Measurements from ENCODE around the gene SLC35A3.

SLC35A3 gene

DNA sequence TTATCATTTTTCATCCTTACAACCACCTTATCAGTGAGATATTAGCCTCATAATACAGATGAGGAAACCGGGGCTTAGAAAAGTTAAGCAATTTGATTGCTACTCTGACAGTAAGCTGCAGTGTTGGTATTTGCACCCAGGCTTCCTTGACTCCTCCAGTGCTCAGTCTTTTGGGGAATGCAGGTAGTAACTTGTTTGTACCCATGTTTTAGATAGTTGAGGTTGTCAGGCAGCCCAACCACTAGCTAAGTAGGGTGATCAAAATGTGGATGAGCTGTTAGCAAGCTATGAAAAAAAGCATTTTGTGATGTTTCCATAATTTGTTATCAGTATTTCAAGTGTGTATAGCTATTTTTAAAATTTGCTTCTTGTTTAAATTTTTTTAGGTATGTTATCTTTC lies 82.1 kb downstream of the SLC35A3 start:
- CTCF ChIA-PET: interaction anchor here (0.6 to 0.7 kb wide), 2 partner anchors 16 to 1996 kb away, joined by 3 to 4 read pairs; no protein-coding TSS in a partner anchor
- TF ChIP-seq GLIS2 (tag by site-specific recombination; IDR thresholded peaks at IDR 0.05) (no peak), ZNF596 (tag by site-specific recombination; IDR thresholded peaks at IDR 0.05) (no peak)
- TF ChIP-seq, protein P1, sequence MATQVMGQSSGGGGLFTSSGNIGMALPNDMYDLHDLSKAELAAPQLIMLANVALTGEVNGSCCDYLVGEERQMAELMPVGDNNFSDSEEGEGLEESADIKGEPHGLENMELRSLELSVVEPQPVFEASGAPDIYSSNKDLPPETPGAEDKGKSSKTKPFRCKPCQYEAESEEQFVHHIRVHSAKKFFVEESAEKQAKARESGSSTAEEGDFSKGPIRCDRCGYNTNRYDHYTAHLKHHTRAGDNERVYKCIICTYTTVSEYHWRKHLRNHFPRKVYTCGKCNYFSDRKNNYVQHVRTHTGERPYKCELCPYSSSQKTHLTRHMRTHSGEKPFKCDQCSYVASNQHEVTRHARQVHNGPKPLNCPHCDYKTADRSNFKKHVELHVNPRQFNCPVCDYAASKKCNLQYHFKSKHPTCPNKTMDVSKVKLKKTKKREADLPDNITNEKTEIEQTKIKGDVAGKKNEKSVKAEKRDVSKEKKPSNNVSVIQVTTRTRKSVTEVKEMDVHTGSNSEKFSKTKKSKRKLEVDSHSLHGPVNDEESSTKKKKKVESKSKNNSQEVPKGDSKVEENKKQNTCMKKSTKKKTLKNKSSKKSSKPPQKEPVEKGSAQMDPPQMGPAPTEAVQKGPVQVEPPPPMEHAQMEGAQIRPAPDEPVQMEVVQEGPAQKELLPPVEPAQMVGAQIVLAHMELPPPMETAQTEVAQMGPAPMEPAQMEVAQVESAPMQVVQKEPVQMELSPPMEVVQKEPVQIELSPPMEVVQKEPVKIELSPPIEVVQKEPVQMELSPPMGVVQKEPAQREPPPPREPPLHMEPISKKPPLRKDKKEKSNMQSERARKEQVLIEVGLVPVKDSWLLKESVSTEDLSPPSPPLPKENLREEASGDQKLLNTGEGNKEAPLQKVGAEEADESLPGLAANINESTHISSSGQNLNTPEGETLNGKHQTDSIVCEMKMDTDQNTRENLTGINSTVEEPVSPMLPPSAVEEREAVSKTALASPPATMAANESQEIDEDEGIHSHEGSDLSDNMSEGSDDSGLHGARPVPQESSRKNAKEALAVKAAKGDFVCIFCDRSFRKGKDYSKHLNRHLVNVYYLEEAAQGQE (tag by site-specific recombination; IDR thresholded peaks at IDR 0.05): no peak
- TF ChIP-seq, protein P2, sequence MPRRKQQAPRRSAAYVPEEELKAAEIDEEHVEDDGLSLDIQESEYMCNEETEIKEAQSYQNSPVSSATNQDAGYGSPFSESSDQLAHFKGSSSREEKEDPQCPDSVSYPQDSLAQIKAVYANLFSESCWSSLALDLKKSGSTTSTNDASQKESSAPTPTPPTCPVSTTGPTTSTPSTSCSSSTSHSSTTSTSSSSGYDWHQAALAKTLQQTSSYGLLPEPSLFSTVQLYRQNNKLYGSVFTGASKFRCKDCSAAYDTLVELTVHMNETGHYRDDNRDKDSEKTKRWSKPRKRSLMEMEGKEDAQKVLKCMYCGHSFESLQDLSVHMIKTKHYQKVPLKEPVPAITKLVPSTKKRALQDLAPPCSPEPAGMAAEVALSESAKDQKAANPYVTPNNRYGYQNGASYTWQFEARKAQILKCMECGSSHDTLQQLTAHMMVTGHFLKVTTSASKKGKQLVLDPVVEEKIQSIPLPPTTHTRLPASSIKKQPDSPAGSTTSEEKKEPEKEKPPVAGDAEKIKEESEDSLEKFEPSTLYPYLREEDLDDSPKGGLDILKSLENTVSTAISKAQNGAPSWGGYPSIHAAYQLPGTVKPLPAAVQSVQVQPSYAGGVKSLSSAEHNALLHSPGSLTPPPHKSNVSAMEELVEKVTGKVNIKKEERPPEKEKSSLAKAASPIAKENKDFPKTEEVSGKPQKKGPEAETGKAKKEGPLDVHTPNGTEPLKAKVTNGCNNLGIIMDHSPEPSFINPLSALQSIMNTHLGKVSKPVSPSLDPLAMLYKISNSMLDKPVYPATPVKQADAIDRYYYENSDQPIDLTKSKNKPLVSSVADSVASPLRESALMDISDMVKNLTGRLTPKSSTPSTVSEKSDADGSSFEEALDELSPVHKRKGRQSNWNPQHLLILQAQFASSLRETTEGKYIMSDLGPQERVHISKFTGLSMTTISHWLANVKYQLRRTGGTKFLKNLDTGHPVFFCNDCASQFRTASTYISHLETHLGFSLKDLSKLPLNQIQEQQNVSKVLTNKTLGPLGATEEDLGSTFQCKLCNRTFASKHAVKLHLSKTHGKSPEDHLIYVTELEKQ (tag by site-specific recombination; IDR thresholded peaks at IDR 0.05; ENCODE audit: borderline replicate concordance): no peak
- TF ChIP-seq, protein P3, sequence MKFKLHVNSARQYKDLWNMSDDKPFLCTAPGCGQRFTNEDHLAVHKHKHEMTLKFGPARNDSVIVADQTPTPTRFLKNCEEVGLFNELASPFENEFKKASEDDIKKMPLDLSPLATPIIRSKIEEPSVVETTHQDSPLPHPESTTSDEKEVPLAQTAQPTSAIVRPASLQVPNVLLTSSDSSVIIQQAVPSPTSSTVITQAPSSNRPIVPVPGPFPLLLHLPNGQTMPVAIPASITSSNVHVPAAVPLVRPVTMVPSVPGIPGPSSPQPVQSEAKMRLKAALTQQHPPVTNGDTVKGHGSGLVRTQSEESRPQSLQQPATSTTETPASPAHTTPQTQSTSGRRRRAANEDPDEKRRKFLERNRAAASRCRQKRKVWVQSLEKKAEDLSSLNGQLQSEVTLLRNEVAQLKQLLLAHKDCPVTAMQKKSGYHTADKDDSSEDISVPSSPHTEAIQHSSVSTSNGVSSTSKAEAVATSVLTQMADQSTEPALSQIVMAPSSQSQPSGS (tag by site-specific recombination; IDR thresholded peaks at IDR 0.05; ENCODE audit: low read depth): no peak
- TF ChIP-seq, protein P4, sequence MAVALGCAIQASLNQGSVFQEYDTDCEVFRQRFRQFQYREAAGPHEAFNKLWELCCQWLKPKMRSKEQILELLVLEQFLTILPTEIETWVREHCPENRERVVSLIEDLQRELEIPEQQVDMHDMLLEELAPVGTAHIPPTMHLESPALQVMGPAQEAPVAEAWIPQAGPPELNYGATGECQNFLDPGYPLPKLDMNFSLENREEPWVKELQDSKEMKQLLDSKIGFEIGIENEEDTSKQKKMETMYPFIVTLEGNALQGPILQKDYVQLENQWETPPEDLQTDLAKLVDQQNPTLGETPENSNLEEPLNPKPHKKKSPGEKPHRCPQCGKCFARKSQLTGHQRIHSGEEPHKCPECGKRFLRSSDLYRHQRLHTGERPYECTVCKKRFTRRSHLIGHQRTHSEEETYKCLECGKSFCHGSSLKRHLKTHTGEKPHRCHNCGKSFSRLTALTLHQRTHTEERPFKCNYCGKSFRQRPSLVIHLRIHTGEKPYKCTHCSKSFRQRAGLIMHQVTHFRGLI (tag by site-specific recombination; IDR thresholded peaks at IDR 0.05): peak; percentile 69
- Histone ChIP-seq H3K4me3 (ENCODE audit: low read depth, low read length) (no peak overlapping the region), H3K36me3 (ENCODE audit: control insufficient read depth in 2 of 2, insufficient read depth in 1 of 2, low read length in 2 of 2) (peaks cover 0 to 3% of the 10 kb centered on the region in 2 experiments; a peak in 2 of 3 replicates), H3K27ac (ENCODE audit: extremely low read depth, low read depth, low read length) (no peak overlapping the region), H3K4me1 (ENCODE audit: control insufficient read depth, insufficient read depth, low read length) (peaks cover 5% of the 10 kb centered on the region; the same call in 1 of the 2 replicates), H3K9me3 (ENCODE audit: control insufficient read depth, insufficient read depth, low read depth, low read length) (no peaks in the 10 kb centered on the region)
- POLR2A ChIA-PET: no interaction called here

DNA sequence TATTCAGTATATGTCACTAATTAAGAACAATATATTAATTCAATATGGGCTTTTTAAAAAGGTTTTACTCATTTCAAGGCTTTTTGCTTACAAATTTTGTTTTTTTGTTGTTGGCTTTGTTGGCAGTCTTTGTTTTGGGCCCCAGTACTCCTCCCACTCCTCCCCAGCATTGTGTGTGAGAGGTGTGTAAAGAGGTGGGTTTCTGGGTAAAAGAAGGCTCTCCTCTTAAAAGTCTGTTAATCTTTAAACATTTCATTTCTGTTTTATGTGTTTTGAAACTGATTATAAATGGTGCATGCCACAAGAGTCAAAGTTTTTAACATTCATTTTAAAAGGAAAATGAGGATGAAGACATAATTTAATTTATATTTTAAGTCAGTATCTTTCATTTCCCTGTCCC lies 83.3 kb downstream of the SLC35A3 start:
- Histone ChIP-seq H3K36me3 (ENCODE audit: control insufficient read depth in 2 of 2, insufficient read depth in 1 of 2, low read length in 2 of 2) (peaks cover 2 to 3% of the 10 kb centered on the region in 2 experiments), H3K4me3 (ENCODE audit: low read depth, low read length) (no peak overlapping the region), H3K27ac (ENCODE audit: extremely low read depth, low read depth, low read length) (no peak overlapping the region), H3K9me3 (ENCODE audit: control insufficient read depth, insufficient read depth, low read depth, low read length) (no peaks in the 10 kb centered on the region), H3K4me1 (ENCODE audit: control insufficient read depth, insufficient read depth, low read length) (peaks cover 5% of the 10 kb centered on the region; the same call in 1 of the 2 replicates)
- TF ChIP-seq ZNF76 (tag by site-specific recombination; IDR thresholded peaks at IDR 0.05; ENCODE audit: borderline replicate concordance, low read depth) (no peak), ZNF311 (tag by site-specific recombination; IDR thresholded peaks at IDR 0.05; ENCODE audit: borderline replicate concordance) (no peak), ZNF211 (tag by site-specific recombination; IDR thresholded peaks at IDR 0.05; ENCODE audit: low read depth) (no peak), TRIM28 (IDR thresholded peaks at IDR 0.05; ENCODE audit: borderline replicate concordance, low read length) (no peak), OVOL3 (tag by site-specific recombination; IDR thresholded peaks at IDR 0.05) (no peak), ZEB2 (tag by site-specific recombination; IDR thresholded peaks at IDR 0.05) (no peak)
- TF ChIP-seq, protein P5, sequence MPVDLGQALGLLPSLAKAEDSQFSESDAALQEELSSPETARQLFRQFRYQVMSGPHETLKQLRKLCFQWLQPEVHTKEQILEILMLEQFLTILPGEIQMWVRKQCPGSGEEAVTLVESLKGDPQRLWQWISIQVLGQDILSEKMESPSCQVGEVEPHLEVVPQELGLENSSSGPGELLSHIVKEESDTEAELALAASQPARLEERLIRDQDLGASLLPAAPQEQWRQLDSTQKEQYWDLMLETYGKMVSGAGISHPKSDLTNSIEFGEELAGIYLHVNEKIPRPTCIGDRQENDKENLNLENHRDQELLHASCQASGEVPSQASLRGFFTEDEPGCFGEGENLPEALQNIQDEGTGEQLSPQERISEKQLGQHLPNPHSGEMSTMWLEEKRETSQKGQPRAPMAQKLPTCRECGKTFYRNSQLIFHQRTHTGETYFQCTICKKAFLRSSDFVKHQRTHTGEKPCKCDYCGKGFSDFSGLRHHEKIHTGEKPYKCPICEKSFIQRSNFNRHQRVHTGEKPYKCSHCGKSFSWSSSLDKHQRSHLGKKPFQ (tag by site-specific recombination; IDR thresholded peaks at IDR 0.05): no peak
- POLR2A ChIA-PET: no interaction called here
- CTCF ChIA-PET: interaction anchor here (1.0 kb wide), 1 partner anchor 404 kb away, joined by 5 read pairs; no protein-coding TSS in a partner anchor
